Erythroblast (primary cell): ENCODE results near the gene RYR2.

Experiments used
- GATA1 ChIP-seq: IDR thresholded peaks from 2 replicates; pipeline ENCODE4 v1.6.1; 2011; ENCODE audit warnings: low read depth, mild to moderate bottlenecking, control low read depth, low read length, moderate library complexity
- POLR2A ChIP-seq: IDR thresholded peaks from 2 replicates; pipeline ENCODE4 v1.6.1; 2011; ENCODE audit warnings: mild to moderate bottlenecking, low read length

DNA sequence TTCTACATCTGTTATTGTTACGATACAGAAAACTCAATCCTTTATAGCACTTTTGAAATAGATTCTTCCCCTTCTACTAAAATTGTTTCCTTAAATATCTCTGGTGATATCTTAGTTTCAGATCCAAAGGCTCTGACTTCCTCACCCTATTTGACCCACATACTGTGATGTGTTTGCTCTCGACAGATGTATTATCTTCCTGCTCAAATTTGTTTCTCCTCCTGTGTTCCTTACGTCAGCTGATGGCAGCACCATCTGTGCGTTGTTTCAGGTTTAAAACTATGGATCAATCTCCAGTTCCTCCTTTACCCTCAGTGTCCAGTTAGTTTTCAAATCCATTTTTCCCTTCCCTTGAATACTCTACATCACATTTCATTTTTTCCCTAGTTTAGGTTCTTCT lies 274.4 kb downstream of the RYR2 start:
- TF ChIP-seq POLR2A (no peak), GATA1 (no peak)
